HG03442 (cell line): Measurements from ENCODE around the gene CLRN3.

Source experiments
- ATAC-seq: cut with Tn5 transposase; IDR thresholded peaks from one replicate; pipeline ENCODE4 v1.9.1; 2021; ENCODE audit warnings: mild to moderate bottlenecking, moderate library complexity; ENCODE audit not compliant: unreplicated experiment

The CLRN3 gene

DNA sequence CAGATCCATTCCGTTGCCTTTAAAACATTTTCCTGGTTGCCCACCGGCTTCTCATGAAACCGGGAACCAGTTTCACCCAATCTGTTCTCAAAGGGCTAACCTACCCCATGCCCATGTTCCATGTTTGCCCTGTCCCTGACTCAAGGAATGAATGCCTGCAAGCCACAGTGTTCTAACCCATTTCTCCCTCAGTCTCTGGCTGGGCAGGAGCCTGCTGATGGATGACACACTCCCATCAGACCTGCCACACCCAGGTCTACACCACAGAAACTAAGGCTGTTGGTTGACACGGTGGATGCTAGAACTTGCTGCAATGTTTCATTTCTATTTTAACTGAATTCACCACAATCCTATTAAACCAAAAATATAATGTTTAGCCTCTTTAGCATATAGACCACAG, 15.6 kb downstream of the CLRN3 start:
- no peak for ATAC-seq

DNA sequence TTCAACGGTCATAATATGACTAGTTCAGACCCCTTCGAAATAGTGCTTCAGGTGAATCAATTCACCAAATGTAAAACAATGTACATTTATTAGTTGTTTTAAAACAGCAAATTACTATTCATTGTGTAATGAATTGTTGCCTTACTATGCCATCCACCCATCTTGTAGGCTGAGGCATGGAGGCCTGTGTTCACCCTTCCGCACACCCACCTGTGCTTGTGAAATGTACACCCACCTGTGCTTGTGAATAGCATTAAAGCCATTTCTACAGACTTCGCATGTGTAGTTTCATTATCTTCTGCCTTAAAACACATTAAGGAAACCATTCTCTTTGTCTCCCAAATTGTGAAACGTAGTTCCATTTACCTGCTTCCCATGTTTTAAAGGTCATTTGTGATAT, 16.8 kb downstream of the CLRN3 start:
- no peak for ATAC-seq

DNA sequence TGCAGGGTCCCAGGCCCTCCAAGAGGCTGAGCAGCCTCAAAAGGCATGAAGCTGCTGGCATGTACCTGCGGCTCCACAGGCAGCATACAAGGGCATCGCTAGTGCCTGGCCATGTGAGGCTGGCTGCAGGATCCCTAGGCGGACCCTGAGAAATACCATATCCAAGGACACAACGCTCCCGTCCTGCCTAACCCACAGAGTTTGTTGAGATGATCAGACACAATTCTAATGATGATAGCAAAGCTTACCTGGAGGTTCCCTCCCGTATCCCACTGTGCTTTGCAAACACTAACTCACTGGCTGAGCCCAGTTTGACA, 17.3 kb downstream of the CLRN3 start:
- ATAC-seq, result no peak

DNA sequence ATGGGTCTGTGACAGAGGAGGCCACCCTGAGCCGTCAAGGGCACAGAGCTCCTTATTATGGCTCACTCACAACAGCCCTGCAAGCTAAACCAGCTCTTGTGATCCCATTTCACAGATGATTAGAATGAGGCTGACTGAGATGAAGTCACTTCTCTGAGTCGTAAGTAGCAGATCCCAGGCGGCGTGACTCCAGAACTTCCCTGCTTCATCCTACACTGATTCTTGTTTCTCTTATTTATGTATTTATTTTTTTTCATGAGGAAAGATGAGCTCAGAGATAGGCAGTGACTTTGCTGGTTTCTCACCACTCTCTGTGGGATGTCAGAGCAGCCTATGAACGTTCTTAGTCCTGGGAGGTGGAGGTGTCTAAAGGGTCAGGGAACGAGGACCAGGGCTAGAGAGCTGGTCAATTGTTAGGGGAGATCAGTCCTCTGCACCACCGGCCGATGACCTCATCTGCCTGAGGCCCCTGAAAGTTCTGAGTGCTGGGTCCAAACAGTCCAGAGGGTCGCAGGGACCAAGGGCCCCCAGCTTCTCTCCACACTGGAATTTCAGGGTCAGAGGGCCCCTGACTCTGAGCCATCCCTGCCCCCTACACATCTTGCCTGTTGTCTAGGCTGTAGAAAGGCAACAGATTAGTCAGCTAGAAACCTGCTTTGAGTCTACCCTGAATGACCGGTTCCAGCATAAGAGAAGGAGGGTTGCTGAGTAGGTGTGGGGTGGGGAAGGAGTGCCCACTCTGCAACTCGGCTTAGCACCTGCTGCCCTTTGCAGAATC, 17.9 kb downstream of the CLRN3 start:
- no peak for ATAC-seq

DNA sequence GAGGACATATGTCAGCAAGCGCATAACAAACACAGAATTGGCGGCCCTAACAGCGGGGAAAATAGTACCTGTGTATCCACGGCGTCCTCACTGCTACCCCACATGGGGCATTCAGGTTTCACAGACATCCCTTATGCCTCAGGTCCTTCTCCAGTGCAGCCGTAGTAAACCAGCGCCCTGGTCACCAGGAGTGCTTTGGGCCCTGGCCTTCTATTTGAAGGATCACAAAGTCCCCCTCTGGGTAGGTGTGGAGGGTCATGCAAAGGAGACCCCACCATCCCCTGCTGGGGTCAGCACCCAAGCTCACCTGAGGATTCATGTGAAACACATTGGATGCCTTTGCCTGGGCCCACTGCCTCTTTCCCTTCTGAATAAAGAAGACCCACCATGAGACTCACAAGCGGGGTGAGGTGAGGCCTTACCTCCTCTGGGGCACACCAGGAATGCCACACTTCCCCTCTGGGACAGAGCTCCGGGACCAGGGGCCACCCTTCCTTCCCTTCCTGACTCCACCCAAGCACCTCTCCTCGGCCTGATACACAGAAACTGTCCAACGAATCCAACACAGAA, 18.8 kb downstream of the CLRN3 start:
- ATAC-seq, result no peak

DNA sequence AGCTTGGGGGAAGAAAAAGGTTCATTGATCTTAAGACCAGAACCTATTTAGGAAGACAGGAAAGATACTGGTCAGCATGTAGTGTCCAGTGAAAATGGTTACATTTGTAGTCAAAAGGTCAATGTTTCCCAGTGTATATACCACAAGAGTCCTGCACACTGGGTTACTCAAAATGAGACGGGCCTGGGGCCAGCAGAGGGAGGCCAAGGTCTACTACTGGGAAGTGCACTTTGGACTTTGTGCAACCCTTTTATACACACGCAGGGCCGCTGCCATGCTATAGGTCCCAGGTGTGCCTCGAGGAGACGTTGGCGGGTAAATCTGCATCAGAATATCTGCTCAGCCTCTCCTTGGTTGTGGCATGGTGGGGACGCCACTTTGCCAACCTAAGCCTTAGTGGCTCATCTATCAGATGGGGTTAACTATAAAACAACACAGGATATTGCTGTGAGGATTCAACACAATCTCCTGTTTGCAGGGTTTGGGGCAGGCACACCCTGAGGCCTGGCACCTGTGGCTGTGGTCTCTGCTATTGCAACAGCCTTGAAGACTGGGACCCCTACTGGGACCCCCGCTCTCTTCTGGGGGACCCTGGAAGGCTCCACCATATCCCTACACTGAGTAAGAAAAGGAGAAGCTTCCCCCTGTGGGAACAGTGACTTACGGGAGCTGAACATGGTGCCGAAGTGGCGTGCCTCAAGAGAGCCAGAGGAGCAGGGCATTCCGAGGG, 19.7 kb downstream of the CLRN3 start:
- no peak for ATAC-seq

DNA sequence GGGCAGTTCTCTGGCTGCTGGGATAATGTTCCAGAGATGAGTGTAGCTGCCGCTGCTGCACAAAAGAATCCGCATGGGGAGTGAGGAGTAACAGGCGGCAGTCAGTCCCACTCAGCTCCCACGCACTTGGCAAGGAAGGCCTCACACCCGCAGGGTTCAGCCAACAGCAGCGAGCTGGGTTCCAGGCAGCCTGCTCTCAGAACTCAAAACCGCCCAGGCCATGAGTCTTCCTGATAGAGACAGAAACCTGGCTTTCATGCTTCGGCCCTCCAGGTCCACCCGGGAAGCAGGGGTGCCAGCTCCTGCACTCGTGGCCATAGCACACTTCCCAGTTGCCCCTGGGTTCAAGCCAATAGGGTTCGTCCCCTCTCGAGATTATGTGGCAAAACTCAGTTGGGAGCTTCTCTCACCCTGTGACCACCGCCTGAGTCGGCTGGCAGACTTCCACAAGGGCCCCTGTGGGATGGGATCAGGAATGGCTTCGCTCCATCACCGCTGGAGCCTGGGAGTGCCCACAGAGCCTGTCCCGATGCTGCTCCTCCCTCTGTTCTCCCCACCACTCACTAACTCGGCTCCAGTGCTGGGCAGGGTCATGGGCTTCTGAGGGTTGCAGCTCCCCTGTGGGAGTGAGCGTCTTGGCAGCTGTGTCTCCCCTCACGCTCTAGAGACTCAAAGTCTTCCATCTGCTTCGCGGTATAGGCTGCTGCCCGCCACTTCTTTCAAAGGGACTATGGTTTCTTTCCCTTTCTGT, 20.6 kb downstream of the CLRN3 start:
- ATAC-seq, result no peak

DNA sequence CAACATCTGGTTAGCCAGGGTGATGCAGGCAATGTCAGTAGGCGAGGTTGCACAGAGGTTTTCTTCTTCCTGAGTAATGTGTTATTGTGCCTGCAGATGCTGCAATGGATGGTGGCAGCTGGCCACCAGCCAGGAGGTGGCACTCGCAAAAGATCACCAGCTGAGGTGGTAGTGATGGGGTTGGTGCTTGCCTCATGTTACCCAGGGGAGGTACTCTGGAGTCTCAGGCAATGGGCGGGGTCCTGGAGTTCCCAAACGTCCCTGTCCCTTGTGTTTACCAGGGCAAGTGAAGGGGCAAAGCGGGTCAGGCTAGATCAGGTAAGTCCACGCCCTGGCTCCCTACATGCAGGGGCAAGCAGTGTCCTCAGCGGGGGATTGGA, 21.1 kb downstream of the CLRN3 start:
- no peak for ATAC-seq

DNA sequence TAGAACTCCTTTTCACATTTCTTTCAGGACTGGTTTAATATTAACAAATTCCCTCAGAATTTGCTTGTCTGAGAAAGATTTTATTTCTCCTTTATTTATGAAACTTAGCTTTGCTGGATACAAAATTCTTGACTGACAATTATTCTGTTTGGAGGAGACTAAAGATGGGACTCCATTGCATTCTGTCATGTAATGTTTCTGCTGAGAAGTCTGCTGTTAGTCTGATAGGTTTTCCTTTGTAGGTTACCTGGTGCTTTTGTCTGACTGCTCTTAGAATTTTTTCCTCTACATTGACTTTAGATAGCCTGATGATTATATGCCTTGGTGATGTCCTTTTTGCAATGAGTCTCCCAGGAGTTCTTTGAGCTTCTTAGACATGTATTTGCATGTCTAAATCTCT, 23.4 kb downstream of the CLRN3 start:
- ATAC-seq, result no peak

DNA sequence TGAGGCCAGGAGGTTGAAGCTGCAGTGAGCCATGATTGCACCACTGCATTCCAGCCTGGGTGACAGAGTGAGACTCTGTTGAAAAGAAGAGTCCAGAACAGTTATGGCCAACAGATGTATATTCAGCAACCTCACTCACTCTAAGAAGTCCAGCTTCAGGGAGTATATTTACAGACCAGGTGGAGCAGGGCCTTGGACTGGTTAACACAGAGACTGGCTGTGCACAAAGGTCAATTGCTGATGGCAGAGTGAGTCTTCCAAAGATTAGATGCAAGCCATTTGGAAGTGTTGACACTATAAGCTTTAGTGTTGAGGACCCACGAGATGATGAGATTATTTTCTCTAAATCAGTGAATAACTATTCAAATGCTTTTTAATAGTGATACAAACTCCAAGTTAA, 24.9 kb downstream of the CLRN3 start:
- ATAC-seq, result no peak

DNA sequence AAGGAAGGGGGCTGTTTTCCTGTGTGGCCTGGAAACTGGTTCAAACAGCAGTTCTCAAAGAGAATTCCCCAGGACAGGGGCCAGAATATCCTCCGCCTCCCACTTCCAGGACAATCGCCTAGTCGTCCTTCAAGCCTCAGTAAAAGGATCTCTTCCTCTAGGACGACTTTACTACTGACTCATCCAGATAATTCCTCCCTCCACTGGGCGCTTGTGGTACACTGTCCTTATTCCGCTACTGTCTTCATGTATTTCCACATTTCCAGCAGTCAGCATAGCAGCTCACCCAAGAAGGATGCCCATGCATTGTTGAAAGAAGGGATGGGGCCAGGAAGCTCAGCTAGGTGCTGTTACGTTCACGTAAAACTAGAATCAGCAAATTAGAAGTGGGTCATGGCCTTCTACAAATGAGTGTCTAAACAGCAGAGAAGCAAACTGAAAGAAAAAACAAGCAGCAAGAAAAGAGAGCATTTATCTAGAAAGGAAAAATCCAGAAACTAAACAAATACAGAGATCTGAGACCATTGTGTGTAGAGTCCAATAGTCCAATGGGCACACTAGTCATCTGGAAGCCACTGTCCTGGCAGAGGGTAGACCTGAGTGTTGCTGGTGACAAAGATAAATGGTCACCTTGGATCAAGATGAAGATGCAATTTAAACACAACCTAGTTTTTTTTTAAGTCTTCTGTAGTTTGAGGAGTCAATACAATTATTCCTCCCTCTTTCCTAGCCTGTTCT, 26.3 kb downstream of the CLRN3 start:
- ATAC-seq, result no peak

DNA sequence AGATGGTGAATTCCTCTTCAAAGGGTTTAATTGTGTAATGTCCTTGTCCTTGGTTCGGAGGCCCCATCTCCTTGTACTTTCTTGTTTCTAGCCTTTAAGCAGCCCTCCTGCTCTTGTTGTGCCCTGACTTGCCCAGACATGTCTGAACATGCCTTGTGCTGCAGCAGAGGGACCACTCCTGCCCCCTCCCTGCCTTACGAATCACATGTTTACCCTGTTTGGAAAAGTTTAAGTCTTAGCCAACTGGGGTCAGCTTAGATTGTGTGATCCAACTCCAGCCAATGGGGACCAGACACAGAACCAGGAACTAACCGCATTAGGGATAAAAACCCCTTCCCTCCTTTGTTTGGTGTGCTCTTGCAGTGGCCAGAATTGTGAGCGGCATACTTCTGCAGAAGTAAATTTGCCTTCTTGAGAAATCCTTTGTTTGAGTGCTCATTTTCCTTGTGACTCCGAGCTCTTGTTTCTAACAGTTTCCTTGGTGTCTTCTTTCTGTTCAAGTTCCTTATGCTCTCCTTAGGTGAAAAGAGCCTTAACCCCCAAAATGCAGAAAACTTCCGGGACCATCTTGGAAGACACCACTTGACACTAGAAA, 29.4 kb downstream of the CLRN3 start:
- no peak for ATAC-seq

DNA sequence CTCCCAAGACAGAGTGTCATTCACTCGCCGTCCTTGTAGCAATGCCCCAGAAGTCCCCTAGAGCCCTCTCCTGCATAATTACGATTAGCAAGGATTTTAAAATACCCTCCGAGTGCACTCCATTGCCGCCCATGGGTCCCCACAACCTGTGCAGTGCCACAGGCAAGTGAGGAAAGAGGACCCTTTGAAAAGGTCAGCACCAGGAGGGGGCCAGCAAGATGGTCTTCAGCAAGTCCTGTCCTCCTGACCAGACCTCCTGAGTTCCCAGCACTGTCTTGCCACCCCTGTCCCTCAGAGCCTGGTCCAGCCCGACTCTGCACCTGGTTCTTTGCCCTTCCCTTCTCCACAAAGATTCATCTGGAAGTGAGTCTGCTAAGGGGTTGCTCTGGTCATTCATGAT, 32.1 kb downstream of the CLRN3 start:
- ATAC-seq, result no peak

DNA sequence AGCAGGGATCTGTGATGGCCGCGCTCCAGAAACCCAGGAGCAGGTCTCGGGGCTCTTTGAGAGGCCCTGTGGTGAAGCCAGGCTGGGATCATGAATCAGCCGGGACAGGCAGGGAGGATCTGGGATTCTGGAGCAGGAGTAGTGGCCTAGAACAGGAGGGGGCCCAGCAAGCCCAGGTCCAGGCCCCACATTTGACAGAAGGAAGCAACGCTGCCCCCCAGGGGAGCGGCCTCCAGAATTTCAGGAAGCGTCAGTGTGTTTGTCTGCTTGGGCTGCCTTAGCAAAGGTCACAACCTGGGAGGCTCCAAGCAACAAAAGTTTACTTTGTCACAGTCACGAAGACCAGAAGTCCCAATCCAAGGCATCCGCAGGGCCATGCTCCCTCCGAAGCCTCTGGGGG, 36.8 kb downstream of the CLRN3 start:
- ATAC-seq, result no peak

DNA sequence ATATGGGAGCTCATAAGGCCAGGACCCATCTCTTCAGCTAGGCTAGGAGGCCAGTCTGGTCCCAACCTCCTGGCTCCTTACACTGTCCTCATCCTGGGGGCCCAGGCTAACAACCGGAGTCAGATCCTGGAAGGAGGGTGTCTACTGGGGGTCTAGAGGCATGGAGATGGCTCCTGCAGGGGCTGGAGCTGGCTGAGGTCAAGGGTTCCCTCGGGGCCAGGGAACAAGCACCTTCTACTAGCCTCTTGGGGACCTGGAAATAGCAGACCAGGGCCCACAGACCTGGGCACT, 37.2 kb downstream of the CLRN3 start:
- ATAC-seq, result no peak

DNA sequence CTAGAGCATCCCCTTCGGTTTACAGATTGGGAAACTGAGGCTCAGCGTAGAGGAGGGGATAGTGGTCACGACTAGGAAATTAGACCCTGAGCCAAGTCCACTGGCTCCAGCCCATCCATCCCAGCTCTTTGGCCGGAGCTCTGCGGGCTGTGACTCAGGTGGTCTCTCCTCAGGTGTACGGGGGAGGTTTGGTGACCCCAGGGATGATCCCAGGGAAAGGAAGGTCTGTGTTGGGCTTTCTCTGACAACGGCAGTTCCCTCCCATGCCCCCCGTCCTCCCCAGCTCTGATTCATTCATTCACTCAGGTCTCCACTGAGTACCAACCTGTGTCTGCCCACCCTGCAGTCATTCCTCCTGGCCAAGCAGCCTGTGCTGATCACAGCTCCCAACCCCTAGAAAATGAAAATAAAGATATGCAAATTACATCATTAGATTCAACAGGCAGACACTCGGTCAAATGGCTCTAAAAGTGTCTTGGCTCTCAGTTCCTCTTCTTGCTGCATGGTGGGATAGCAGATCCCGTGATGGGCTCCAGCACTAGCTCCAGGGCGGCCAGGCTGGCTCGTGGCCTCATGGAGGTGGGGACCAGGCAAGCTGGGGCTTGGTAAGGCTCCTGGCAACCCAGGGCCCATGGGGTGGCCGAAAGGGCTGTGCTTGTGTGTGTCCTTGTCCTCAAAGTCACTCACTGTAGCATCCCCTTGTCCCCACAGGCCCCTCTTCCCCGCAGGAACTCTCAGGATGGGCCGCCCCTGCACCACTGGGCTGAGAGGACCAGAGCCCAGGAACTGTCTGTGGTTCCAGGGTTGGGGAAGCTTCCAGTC, 37.8 kb downstream of the CLRN3 start:
- ATAC-seq, result peak; percentile 78

DNA sequence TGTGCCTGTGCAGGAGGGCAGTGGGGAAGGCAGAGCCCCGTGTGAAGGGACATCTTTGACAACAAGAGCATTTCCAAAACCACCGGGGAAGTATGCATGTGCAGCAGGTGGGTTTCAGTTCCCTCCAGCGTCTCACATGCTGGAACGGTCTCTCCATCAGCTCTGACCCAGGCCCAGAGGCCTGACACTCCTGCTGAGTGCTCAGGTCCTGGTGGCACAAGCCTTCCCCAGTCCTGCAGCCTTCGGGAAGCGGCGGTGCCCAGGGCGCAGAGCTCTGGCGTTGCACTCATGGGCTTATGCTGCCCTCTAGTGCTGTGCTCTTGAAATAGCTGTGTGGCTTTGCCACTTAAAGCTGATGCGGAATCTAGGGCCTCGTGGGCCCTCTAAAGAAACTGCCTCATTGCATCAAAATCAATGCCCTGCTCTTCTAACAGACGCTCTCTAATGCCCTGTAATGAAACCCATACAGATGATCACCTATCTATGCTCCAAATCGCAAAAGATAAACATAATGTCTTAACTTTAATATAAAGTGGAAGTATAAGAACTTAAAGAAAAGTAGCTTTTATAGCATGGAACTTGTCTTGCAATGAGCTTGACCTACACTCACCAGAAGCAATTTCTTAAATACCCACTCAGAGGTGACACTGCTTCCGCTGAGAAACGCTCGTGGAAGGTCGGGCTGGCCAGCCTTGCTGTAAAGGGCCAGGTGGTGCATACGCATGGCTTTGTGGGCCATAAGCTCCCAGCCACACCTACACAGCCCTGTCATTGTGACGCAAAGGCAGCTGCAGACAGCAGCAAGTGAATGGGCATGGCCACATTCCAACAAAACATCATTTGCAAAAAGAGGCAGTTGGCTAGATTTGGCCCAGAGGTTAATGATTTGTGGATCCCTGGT, 38.6 kb downstream of the CLRN3 start:
- peak; percentile 57 for ATAC-seq

DNA sequence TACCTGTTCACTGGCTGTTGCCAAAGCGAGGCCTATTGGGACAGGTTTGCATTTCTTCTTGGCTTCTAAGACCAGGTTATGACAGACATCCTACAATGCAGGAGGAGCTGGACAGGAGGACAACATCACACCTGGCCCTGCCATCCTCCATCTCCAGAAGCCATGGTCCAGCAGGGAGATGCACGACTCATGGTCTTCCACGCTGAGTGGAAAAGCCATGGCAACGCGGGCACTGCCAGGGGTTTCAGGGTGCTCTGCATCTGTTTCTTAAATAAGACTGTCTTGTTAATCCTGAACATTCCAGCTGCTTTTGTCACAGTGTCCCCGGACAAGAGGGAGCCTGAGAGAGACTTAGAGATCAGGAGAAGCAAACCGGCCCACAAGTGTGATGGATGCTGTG, 40.3 kb downstream of the CLRN3 start:
- no peak for ATAC-seq

DNA sequence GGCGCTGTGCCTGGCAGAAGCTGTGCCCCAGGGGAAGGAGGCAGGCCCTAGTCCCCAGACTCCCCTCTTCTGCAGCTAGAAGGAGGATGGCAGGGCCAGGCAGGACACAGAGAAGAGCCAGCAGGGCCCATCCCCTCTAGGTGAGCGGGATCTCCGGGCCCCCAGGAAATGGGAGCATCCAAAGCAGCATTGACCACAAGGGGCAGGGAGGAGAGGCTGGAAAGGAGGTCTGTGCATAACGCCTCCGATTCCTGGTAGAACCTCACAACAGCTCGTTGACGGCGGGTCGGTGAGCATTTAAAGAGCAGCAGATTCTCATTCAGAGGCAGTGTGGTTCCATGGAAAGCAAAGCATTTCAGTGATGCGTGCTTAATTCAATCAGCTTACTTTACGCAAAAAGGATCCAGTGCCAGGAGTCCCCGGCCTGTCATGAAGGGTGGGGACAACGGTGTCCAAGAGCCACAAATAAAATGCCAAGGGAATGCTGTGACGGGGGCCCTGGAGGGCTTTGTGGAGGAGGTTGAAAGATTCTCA, 41.0 kb downstream of the CLRN3 start:
- no peak for ATAC-seq
